ENCODE measurements around the gene KITLG. TPM values are rescaled to one million over a fixed set of nuclear protein-coding genes. Genes with fewer than 3 reads are reported as not detected.
A peak's percentile ranks its signal among the peaks of the same experiment; 100 is the strongest.

The KITLG gene
- polyA plus RNA-seq, 2 of the 4 experiments (the other 2 are of a cell fraction), result 8.0 to 10.1 TPM

- Histone ChIP-seq H3K9me3 (no peaks in the 10 kb centered on the region), H3K4me3 (peak overlapping the region; percentile 70), H3K4me2 (peak overlapping the region; percentile 86), H3K27ac (peak overlapping the region; percentile 65 to 86), H3K4me1 (peaks cover 35% of the 10 kb centered on the region)
- FAIRE-seq (no peak), DNase-seq (ENCODE audit: low read depth in 1 of 2, low spot score in 1 of 2) (peak; percentile 29 to 51), ATAC-seq (peak; percentile 65 to 70)
- POLR2A ChIA-PET, result interaction anchor here (0.6 to 2.1 kb wide), 8 partner anchors 22 to 438 kb away, joined by 3 to 12 read pairs (median 3); no protein-coding TSS in a partner anchor
- 1% methylated on average over 29 of the region's 30 CpGs for WGBS (ENCODE audit: missing lambda C conversion rate)
- no peak for TF ChIP-seq ZSCAN20 (CRISPR knock-in tag; IDR thresholded peaks at IDR 0.05)
- TF ChIP-seq E2F6 (IDR thresholded peaks at IDR 0.05; ENCODE audit: borderline replicate concordance, low read depth), result peak; percentile 75; the same call in 1 of the 2 replicates
- CTCF ChIA-PET, result interaction anchor here (0.6 to 2.4 kb wide), 24 partner anchors 8 to 945 kb away, joined by 3 to 11 read pairs (median 4); partner anchors contain the start of gene GALNT4
Measured at GRCh38 chr12:88579601-88580050, 645 bp downstream of the KITLG start.

- no peak for TF ChIP-seq ELK1 (IDR thresholded peaks at IDR 0.05; ENCODE audit: low read depth, low read length)
- no peak for TF ChIP-seq RNF2 (IDR thresholded peaks at IDR 0.05; ENCODE audit: borderline replicate concordance, low read depth)
- TF ChIP-seq RAD21 (conservative IDR thresholded peaks at IDR 0.05 in 1 of 2, IDR thresholded peaks at IDR 0.05 in 1 of 2), result peak in 1 of 2 experiments; percentile 48; a peak in 2 of 5 replicates
- TF ChIP-seq CEBPB (IDR thresholded peaks at IDR 0.05), result peak in 1 of 2 experiments; percentile 45; a peak in 2 of 4 replicates
- no peak for TF ChIP-seq FOSB (CRISPR knock-in tag; IDR thresholded peaks at IDR 0.05)
- TF ChIP-seq SMC3 (IDR thresholded peaks at IDR 0.05), result peak; percentile 28; the same call in 2 of the 3 replicates
- peak; percentile 52 to 81 for DNase-seq (ENCODE audit: low read depth in 1 of 2, low spot score in 1 of 2)
- under 1% methylated on average over 8 of the region's 8 CpGs for WGBS (ENCODE audit: missing lambda C conversion rate)
- peak; percentile 73 to 79 for ATAC-seq
- peak; percentile 39 for FAIRE-seq
- ChIA-PET POLR2A (interaction anchor here (0.6 to 2.1 kb wide), 4 partner anchors 25 to 432 kb away, joined by 3 to 12 read pairs (median 5); no protein-coding TSS in a partner anchor), CTCF (interaction anchor here (0.6 to 2.4 kb wide), 15 partner anchors 9 to 425 kb away, joined by 3 to 11 read pairs (median 5); no protein-coding TSS in a partner anchor)
- Histone ChIP-seq H3K9me3 (no peaks in the 10 kb centered on the region), H3K4me1 (peaks cover 40% of the 10 kb centered on the region), H3K4me2 (peak overlapping the region; percentile 86), H3K27ac (peak overlapping the region; percentile 65 to 86), H3K4me3 (peak overlapping the region; percentile 70)
Measured at GRCh38 chr12:88579161-88579517, 1.1 kb downstream of the KITLG start.

GRCh38 chr12:88578276-88579160, 1.8 kb downstream of the KITLG start:
- FAIRE-seq, result peak; percentile 18
- Histone ChIP-seq H3K4me3 (peak overlapping the region; percentile 70), H3K4me1 (peaks cover 42% of the 10 kb centered on the region), H3K27ac (peak overlapping the region; percentile 25 to 86; a peak in 5 of 6 replicates), H3K9me3 (no peaks in the 10 kb centered on the region), H3K4me2 (peak overlapping the region; percentile 86)
- WGBS (ENCODE audit: missing lambda C conversion rate), result 27% methylated on average over 12 of the region's 12 CpGs
- TF ChIP-seq ZFP36 (IDR thresholded peaks at IDR 0.05; ENCODE audit: borderline replicate concordance, partially characterized antibody) (no peak), CHD2 (IDR thresholded peaks at IDR 0.05; ENCODE audit: low read length, partially characterized antibody) (no peak), RAD21 (conservative IDR thresholded peaks at IDR 0.05 in 1 of 2, IDR thresholded peaks at IDR 0.05 in 1 of 2) (peak in 1 of 2 experiments; percentile 22; a peak in 1 of 5 replicates)
- TF ChIP-seq, protein P1, sequence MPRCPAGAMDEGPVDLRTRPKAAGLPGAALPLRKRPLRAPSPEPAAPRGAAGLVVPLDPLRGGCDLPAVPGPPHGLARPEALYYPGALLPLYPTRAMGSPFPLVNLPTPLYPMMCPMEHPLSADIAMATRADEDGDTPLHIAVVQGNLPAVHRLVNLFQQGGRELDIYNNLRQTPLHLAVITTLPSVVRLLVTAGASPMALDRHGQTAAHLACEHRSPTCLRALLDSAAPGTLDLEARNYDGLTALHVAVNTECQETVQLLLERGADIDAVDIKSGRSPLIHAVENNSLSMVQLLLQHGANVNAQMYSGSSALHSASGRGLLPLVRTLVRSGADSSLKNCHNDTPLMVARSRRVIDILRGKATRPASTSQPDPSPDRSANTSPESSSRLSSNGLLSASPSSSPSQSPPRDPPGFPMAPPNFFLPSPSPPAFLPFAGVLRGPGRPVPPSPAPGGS (IDR thresholded peaks at IDR 0.05), result no peak
- ATAC-seq, result peak; percentile 40 to 41
- DNase-seq (ENCODE audit: low read depth in 1 of 2, low spot score in 1 of 2), result peak in 1 of 2 experiments; percentile 19
- CTCF ChIA-PET, result interaction anchor here (0.7 to 2.4 kb wide), 12 partner anchors 8 to 416 kb away, joined by 3 to 11 read pairs (median 4); no protein-coding TSS in a partner anchor
- POLR2A ChIA-PET, result interaction anchor here (0.8 kb wide), 1 partner anchor 279 kb away, joined by 3 read pairs; no protein-coding TSS in a partner anchor

DNA sequence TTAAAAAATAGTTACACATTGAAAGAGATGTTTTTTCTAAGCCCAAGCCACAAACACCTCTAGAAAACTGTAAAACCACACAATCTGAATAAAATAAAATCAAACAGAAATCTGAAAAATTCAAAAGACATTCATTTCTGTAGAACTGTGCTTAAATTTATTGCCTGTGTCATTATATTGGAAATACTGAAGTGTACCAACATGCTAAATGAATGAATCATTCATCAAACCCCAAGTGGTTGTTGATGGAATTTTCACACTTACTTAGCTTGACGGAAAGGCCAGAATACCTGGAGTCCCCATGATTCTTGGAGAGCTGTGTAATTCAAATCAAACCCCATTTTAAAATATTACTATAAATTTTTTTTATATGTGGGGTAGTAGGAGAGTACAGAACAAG, 2.7 kb downstream of the KITLG start:
- ChIA-PET POLR2A (no interaction called here), CTCF (interaction anchor here (1.2 to 1.7 kb wide), 3 partner anchors 25 to 415 kb away, joined by 3 to 8 read pairs (median 3); no protein-coding TSS in a partner anchor)
- no peak overlapping the region for H3K27ac ChIP-seq
- H3K9me3 ChIP-seq, result no peaks in the 10 kb centered on the region
- no peak for FAIRE-seq
- H3K4me2 ChIP-seq, result peak overlapping the region; percentile 86
- TF ChIP-seq FOSL2 (IDR thresholded peaks at IDR 0.05) (no peak), FOSL2 (CRISPR knock-in tag; IDR thresholded peaks at IDR 0.05) (peak; percentile 68), RNF2 (IDR thresholded peaks at IDR 0.05; ENCODE audit: borderline replicate concordance, low read depth) (no peak)
- DNase-seq (ENCODE audit: low read depth in 1 of 2, low spot score in 1 of 2), result peak; percentile 19 to 28
- 67% methylated on average over 1 of the region's 1 CpG for WGBS (ENCODE audit: missing lambda C conversion rate)
- peaks cover 52% of the 10 kb centered on the region for H3K4me1 ChIP-seq
- ATAC-seq, result no peak
- no peak overlapping the region for H3K4me3 ChIP-seq
